Measurements from ENCODE around the gene CLSTN3.
"Not testable (repeated sequence)": the region's sequence is repeated elsewhere in the genome, so short reads cannot be mapped to it uniquely, and the experiment has no call there.

CLSTN3 gene

DNA sequence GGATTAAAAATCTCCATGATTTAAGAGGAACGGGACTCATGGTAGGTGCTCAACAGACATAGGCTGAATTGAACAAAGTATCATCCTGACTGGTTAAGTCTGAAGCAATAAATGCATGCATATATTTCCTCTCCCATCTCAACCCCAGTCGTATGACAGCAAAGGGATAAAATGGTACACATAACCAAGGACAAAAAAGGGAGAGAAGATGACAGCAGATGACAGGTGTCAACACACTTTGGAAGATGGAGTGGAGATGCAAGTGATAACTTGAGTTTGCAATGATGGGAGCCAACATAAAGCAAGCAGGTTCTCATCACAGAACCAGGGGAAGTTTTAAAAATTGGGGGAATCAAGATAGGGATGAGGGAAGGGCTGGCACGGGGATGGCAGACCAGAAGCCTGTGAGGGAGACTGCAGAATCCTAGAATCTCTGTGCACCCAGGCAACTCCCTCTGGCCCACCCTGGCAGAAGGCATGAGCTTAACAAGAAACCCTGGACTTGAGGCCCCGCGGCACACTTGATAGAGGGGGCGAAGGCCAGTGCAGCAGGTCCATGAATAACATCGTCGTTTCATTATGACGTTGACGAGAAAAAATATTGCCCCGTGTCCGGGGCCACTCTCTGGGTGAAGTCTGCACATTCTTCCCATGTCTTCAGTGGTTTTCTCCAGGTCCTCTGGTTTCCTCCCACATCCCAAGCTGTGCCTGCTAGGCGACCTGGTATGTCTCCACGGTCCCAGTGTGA is 26.2 kb upstream of the CLSTN3 start (continued):
- TF ChIP-seq, protein P1, sequence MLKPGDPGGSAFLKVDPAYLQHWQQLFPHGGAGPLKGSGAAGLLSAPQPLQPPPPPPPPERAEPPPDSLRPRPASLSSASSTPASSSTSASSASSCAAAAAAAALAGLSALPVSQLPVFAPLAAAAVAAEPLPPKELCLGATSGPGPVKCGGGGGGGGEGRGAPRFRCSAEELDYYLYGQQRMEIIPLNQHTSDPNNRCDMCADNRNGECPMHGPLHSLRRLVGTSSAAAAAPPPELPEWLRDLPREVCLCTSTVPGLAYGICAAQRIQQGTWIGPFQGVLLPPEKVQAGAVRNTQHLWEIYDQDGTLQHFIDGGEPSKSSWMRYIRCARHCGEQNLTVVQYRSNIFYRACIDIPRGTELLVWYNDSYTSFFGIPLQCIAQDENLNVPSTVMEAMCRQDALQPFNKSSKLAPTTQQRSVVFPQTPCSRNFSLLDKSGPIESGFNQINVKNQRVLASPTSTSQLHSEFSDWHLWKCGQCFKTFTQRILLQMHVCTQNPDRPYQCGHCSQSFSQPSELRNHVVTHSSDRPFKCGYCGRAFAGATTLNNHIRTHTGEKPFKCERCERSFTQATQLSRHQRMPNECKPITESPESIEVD (tag by site-specific recombination; IDR thresholded peaks at IDR 0.05), result no peak

DNA sequence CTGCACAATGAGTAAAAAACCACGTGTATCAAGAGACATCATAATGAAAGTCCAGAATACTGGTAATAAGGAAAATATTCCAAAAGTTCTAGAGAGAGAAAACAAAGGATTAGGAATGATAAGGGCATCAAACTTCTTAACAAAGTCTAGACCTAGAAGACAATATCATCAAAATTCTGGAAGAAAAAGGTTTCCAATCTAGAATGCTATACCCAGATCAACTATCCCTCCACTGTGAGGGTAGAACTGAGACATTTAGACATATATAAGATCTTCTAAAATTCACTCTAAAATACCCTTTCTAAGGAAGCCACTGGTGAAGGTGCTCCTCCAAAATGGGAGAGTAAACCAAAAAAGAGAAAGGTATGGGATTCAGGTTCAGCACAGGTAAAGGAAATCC is 24.1 kb upstream of the CLSTN3 start:
- Histone ChIP-seq H3K36me3 (ENCODE audit: control insufficient read depth in 2 of 2, insufficient read depth in 1 of 2, low read length in 2 of 2) (peaks cover 0 to 17% of the 10 kb centered on the region in 2 experiments; a peak in 1 of 3 replicates), H3K27ac (ENCODE audit: extremely low read depth, low read depth, low read length) (no peak overlapping the region), H3K4me3 (ENCODE audit: low read depth, low read length) (no peak overlapping the region), H3K9me3 (ENCODE audit: control insufficient read depth, insufficient read depth, low read depth, low read length) (no peaks in the 10 kb centered on the region), H3K4me1 (ENCODE audit: control insufficient read depth, insufficient read depth, low read length) (no peaks in the 10 kb centered on the region)
- POLR2A ChIA-PET, result no interaction called here
- TF ChIP-seq, protein P2, sequence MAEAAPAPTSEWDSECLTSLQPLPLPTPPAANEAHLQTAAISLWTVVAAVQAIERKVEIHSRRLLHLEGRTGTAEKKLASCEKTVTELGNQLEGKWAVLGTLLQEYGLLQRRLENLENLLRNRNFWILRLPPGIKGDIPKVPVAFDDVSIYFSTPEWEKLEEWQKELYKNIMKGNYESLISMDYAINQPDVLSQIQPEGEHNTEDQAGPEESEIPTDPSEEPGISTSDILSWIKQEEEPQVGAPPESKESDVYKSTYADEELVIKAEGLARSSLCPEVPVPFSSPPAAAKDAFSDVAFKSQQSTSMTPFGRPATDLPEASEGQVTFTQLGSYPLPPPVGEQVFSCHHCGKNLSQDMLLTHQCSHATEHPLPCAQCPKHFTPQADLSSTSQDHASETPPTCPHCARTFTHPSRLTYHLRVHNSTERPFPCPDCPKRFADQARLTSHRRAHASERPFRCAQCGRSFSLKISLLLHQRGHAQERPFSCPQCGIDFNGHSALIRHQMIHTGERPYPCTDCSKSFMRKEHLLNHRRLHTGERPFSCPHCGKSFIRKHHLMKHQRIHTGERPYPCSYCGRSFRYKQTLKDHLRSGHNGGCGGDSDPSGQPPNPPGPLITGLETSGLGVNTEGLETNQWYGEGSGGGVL (tag by site-specific recombination; IDR thresholded peaks at IDR 0.05), result no peak
- TF ChIP-seq ZNF133 (tag by site-specific recombination; IDR thresholded peaks at IDR 0.05) (no peak), ZNF239 (tag by site-specific recombination; IDR thresholded peaks at IDR 0.05) (no peak), ZNF624 (tag by site-specific recombination; IDR thresholded peaks at IDR 0.05) (no peak), BCL11B (tag by site-specific recombination; IDR thresholded peaks at IDR 0.05; ENCODE audit: low read depth) (no peak)
- TF ChIP-seq, protein P3, sequence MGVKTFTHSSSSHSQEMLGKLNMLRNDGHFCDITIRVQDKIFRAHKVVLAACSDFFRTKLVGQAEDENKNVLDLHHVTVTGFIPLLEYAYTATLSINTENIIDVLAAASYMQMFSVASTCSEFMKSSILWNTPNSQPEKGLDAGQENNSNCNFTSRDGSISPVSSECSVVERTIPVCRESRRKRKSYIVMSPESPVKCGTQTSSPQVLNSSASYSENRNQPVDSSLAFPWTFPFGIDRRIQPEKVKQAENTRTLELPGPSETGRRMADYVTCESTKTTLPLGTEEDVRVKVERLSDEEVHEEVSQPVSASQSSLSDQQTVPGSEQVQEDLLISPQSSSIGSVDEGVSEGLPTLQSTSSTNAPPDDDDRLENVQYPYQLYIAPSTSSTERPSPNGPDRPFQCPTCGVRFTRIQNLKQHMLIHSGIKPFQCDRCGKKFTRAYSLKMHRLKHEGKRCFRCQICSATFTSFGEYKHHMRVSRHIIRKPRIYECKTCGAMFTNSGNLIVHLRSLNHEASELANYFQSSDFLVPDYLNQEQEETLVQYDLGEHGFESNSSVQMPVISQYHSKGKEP (tag by site-specific recombination; IDR thresholded peaks at IDR 0.05), result no peak
- TF ChIP-seq, protein P4, sequence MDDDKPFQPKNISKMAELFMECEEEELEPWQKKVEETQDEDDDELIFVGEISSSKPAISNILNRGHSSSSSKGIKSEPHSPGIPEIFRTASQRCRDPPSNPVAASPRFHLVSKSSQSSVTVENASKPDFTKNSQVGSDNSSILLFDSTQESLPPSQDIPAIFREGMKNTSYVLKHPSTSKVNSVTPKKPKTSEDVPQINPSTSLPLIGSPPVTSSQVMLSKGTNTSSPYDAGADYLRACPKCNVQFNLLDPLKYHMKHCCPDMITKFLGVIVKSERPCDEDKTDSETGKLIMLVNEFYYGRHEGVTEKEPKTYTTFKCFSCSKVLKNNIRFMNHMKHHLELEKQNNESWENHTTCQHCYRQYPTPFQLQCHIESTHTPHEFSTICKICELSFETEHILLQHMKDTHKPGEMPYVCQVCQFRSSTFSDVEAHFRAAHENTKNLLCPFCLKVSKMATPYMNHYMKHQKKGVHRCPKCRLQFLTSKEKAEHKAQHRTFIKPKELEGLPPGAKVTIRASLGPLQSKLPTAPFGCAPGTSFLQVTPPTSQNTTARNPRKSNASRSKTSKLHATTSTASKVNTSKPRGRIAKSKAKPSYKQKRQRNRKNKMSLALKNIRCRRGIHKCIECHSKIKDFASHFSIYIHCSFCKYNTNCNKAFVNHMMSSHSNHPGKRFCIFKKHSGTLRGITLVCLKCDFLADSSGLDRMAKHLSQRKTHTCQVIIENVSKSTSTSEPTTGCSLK (tag by site-specific recombination; IDR thresholded peaks at IDR 0.05), result no peak
- CTCF ChIA-PET, result interaction anchor here (1.1 to 4.3 kb wide), 3 partner anchors 13 to 57 kb away, joined by 3 to 24 read pairs (median 18); partner anchors contain the start of gene C1R

DNA sequence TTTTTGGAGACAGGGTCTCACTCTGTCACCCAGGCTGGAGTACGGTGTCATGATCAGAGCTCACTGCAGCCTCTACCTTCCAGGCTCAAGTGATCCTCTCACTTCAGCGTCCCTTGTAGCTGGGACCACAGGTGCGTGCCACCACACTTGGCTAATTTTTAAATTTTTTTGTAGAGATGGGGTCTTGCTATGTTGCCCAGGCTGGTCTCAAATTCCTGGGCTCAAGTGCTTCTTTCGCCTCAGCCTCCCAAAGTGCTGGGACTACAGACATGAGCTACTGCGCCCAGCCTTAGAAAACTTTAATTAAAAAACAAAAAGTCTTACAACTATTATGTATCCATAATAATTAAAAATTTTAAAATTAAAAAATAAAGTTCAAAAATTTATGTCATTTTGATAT is 23.0 kb upstream of the CLSTN3 start:
- not testable (repeated sequence) for H3K27ac ChIP-seq (ENCODE audit: extremely low read depth, low read depth, low read length); H3K4me1 ChIP-seq (ENCODE audit: control insufficient read depth, insufficient read depth, low read length); H3K9me3 ChIP-seq (ENCODE audit: control insufficient read depth, insufficient read depth, low read depth, low read length); H3K4me3 ChIP-seq (ENCODE audit: low read depth, low read length)
- ChIA-PET POLR2A (interaction anchor here (1.5 to 3.2 kb wide), 2 partner anchors 161 to 163 kb away, joined by 5 to 20 read pairs; partner anchors contain the start of genes C12orf57 and RNU7-1), CTCF (interaction anchor here (0.6 to 4.3 kb wide), 11 partner anchors 12 to 410 kb away, joined by 3 to 24 read pairs (median 7); partner anchors contain the start of genes C12orf57, C1R, RNU7-1 and USP5)
- H3K36me3 ChIP-seq (ENCODE audit: control insufficient read depth in 2 of 2, insufficient read depth in 1 of 2, low read length in 2 of 2), result peaks cover 0 to 12% of the 10 kb centered on the region in 2 experiments; a peak in 1 of 3 replicates
- peak; percentile 66 for TF ChIP-seq ZNF121 (tag by site-specific recombination; IDR thresholded peaks at IDR 0.05)

DNA sequence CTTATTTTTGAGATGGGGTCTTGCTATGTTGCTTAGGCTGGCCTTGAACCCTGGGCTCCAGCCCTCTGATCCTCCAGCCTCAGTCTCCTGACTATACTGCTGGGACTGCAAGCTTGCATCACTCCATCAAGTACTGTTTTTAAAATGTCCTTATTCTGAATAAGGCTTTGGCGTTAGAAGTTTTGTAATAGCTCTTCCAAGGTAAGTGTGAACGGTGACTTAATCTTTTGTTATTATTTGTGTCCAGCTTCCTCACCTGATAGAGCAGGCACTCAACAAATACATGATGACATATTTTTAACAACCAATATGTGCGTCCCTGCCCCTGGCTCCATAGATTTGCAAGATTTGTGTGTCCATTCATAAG is 22.6 kb upstream of the CLSTN3 start:
- ChIA-PET CTCF (interaction anchor here (0.6 to 4.3 kb wide), 14 partner anchors 12 to 410 kb away, joined by 3 to 24 read pairs (median 4); partner anchors contain the start of genes C12orf57, C1R, RNU7-1 and USP5), POLR2A (interaction anchor here (1.5 to 3.2 kb wide), 2 partner anchors 162 to 164 kb away, joined by 5 to 20 read pairs; partner anchors contain the start of genes C12orf57 and RNU7-1)
- H3K4me1 ChIP-seq (ENCODE audit: control insufficient read depth, insufficient read depth, low read length), result no peaks in the 10 kb centered on the region
- peaks cover 0 to 12% of the 10 kb centered on the region in 2 experiments; a peak in 1 of 3 replicates for H3K36me3 ChIP-seq (ENCODE audit: control insufficient read depth in 2 of 2, insufficient read depth in 1 of 2, low read length in 2 of 2)
- H3K9me3 ChIP-seq (ENCODE audit: control insufficient read depth, insufficient read depth, low read depth, low read length), result no peaks in the 10 kb centered on the region
- H3K27ac ChIP-seq (ENCODE audit: extremely low read depth, low read depth, low read length), result no peak overlapping the region
- peak overlapping the region; percentile 66 for H3K4me3 ChIP-seq (ENCODE audit: low read depth, low read length)
- TF ChIP-seq ZNF10 (tag by site-specific recombination; IDR thresholded peaks at IDR 0.05) (0 out of 2 replicates have a peak, but pooled peaks have one; percentile 40), ZNF292 (tag by site-specific recombination; IDR thresholded peaks at IDR 0.05; ENCODE audit: borderline replicate concordance, low read depth) (no peak)

Measured in HEK293 (cell line).